Esophagus muscularis mucosa (tissue), 4 donors: ENCODE results near the gene KNSTRN. TPM values are rescaled to one million over a fixed set of nuclear protein-coding genes. Genes with fewer than 3 reads are reported as not detected.

Experiments
- DNase-seq: peaks from one replicate; pipeline ENCODE4 v3.0.0-alpha.2; 2017; ENCODE audit errors: extremely low spot score
- H3K27ac ChIP-seq, 4 donors: fragments of 200-600 bp; sonication (generic); replicated peaks in 1 of 4; 1 replicate in 3 of 4; 2 replicates in 1 of 4; pipeline ENCODE4 v1.5.1; 2016 to 2019; ENCODE audit warnings: mild to moderate bottlenecking in 1 of 4
- H3K27me3 ChIP-seq, 4 donors: fragments of 200-600 bp; sonication (generic); one replicate each; pipeline versions ENCODE4 v1.5.1 to v1.6.0; 2016 to 2019
- H3K36me3 ChIP-seq, 4 donors: fragments of 200-600 bp; sonication (generic); one replicate each; pipeline ENCODE4 v1.5.1; 2016 to 2019
- H3K4me1 ChIP-seq, 4 donors: fragments of 200-600 bp; sonication (generic); one replicate each; pipeline ENCODE4 v1.5.1; 2016 to 2019
- H3K4me3 ChIP-seq, 4 donors: fragments of 200-600 bp; sonication (generic); 1 replicate in 2 of 4; 2 replicates in 2 of 4; pipeline ENCODE4 v1.5.1; 2016 to 2019; ENCODE audit warnings: mild to moderate bottlenecking in 4 of 4, moderate library complexity in 1 of 4
- H3K9me3 ChIP-seq, 4 donors: fragments of 200-600 bp; sonication (generic); 1 replicate in 3 of 4; 2 replicates in 1 of 4; pipeline ENCODE4 v1.5.1; 2016 to 2019
- CTCF ChIP-seq, 3 experiments: fragments of 200-600 bp in 2 of 3; fragments of 450-650 bp in 1 of 3; sonication (generic) in 2 of 3; IDR thresholded peaks; one replicate each; pipeline ENCODE4 v1.5.1; 2017 to 2019; ENCODE audit warnings: antibody characterized with exemption in 3 of 3, mild to moderate bottlenecking in 2 of 3, moderate library complexity in 1 of 3
- EP300 ChIP-seq: sonication (generic); formaldehyde crosslinking; IDR thresholded peaks from one replicate; pipeline ENCODE4 v1.6.1; 2017; ENCODE audit warnings: antibody characterized with exemption
- POLR2A ChIP-seq: fragments of 450-650 bp; IDR thresholded peaks from one replicate; pipeline ENCODE4 v1.6.1; 2017; ENCODE audit warnings: antibody characterized with exemption, moderate library complexity, mild to moderate bottlenecking, low read depth
- POLR2AphosphoS5 ChIP-seq, 2 donors: sonication (generic); formaldehyde crosslinking; IDR thresholded peaks; one replicate each; pipeline ENCODE4 v1.6.1; 2017; ENCODE audit warnings: antibody characterized with exemption in 2 of 2
- WGBS: methylation state at CpG from one replicate; pipeline ENCODE4 v1.1.5; 2018; 5-methylcytosine and 5-hydroxymethylcytosine counted together
- intact Hi-C: fragments of 100-400 bp; cut with DNase I; formaldehyde crosslinking; loops from one replicate; pipeline ENCODE4 v1.15.1; 2023
- total RNA-seq, 4 donors: library from RNA; depleted of rRNA; stranded (reverse); fragments of >200 nt; gene quantifications; one replicate each; pipeline versions ENCODE4 v1.1.0 to v1.2.1, GENCODE V29; 2016

Gene KNSTRN
- total RNA-seq, 4 donors from 2014 or later = 4.6 to 15.6 (median 6.4) TPM

- peak within 1 kb of the TSS; percentile 73 to 94 (median 88) for H3K4me3 ChIP-seq
- peaks cover 9 to 34% (median 27%) of the 10 kb centered on the region in 4 donors for H3K36me3 ChIP-seq
- TF ChIP-seq POLR2A (no peak), POLR2AphosphoS5 (IDR thresholded peaks at IDR 0.05) (peak; percentile 89), EP300 (no peak), CTCF (IDR thresholded peaks at IDR 0.05) (no peak)
- peaks cover 21 to 33% (median 29%) of the 10 kb centered on the region in 4 donors for H3K4me1 ChIP-seq
- no peaks in the 10 kb centered on the region for H3K27me3 ChIP-seq
- peak; percentile 98 for DNase-seq
- intact Hi-C loops = no loop called here
- H3K27ac ChIP-seq = peak within 1 kb of the TSS; percentile 78 to 85 (median 82)
- 6% methylated on average over 17 of the region's 54 CpGs for WGBS
- no peaks in the 10 kb centered on the region for H3K9me3 ChIP-seq
Measured at GRCh38 chr15:40405501-40406381, 23.2 kb downstream of the KNSTRN start, which contains the start of gene IVD. TSS of gene IVD (plus strand) at chr15:40405795. CDS start at chr15:40405828, 33 bp downstream.

- TF ChIP-seq CTCF (IDR thresholded peaks at IDR 0.05) (no peak), POLR2A (no peak), EP300 (no peak)
- 80% methylated on average over 8 of the region's 8 CpGs for WGBS
- Histone ChIP-seq H3K9me3 (no peaks in the 10 kb centered on the region), H3K27me3 (no peaks in the 10 kb centered on the region), H3K4me3 (no peak overlapping the region), H3K27ac (no peak overlapping the region), H3K36me3 (peaks cover 19 to 52% (median 44%) of the 10 kb centered on the region in 4 donors), H3K4me1 (peaks cover 21 to 33% (median 29%) of the 10 kb centered on the region in 4 donors)
- intact Hi-C loops = no loop called here
- no peak for DNase-seq
Measured at GRCh38 chr15:40407330-40407990, 24.9 kb downstream of the KNSTRN start.

GRCh38 chr15:40409366-40409765, 26.8 kb downstream of the KNSTRN start:
- no peak for DNase-seq
- no peak overlapping the region for H3K4me3 ChIP-seq
- intact Hi-C loops = no loop called here
- H3K4me1 ChIP-seq = peaks cover 21 to 33% (median 29%) of the 10 kb centered on the region in 4 donors
- no peaks in the 10 kb centered on the region for H3K27me3 ChIP-seq
- 79% methylated on average over 3 of the region's 3 CpGs for WGBS
- no peaks in the 10 kb centered on the region for H3K9me3 ChIP-seq
- H3K36me3 ChIP-seq = peaks cover 28 to 71% (median 62%) of the 10 kb centered on the region in 4 donors
- H3K27ac ChIP-seq = no peak overlapping the region
- TF ChIP-seq POLR2AphosphoS5 (IDR thresholded peaks at IDR 0.05) (no peak), CTCF (IDR thresholded peaks at IDR 0.05) (no peak), EP300 (no peak), POLR2A (no peak)

- no peak for TF ChIP-seq POLR2AphosphoS5 (IDR thresholded peaks at IDR 0.05)
- TF ChIP-seq EP300 = no peak
- H3K4me1 ChIP-seq = peaks cover 13 to 24% (median 20%) of the 10 kb centered on the region in 4 donors
- intact Hi-C loops = no loop called here
- no peak for DNase-seq
- no peaks in the 10 kb centered on the region for H3K27me3 ChIP-seq
- 94% methylated on average over 9 of the region's 11 CpGs for WGBS
- H3K27ac ChIP-seq = no peak overlapping the region
- H3K36me3 ChIP-seq = peaks cover 38 to 82% (median 73%) of the 10 kb centered on the region in 4 donors
- H3K4me3 ChIP-seq = no peak overlapping the region
- H3K9me3 ChIP-seq = no peaks in the 10 kb centered on the region
Measured at GRCh38 chr15:40410476-40410875, 28.0 kb downstream of the KNSTRN start.

GRCh38 chr15:40412095-40412759, 29.7 kb downstream of the KNSTRN start:
- WGBS = 82% methylated on average over 7 of the region's 7 CpGs

More at GRCh38 chr15:40412095-40412759, 29.7 kb downstream of the KNSTRN start:
- no peaks in the 10 kb centered on the region for H3K9me3 ChIP-seq
- no peak overlapping the region for H3K4me3 ChIP-seq
- H3K4me1 ChIP-seq = peaks cover under 1 to 10% (median 6%) of the 10 kb centered on the region in 4 donors
- peaks cover 51 to 99% (median 87%) of the 10 kb centered on the region in 4 donors for H3K36me3 ChIP-seq
- DNase-seq = no peak
- TF ChIP-seq CTCF (IDR thresholded peaks at IDR 0.05) = no peak
- TF ChIP-seq POLR2A = no peak
- TF ChIP-seq EP300 = no peak
- no peak for TF ChIP-seq POLR2AphosphoS5 (IDR thresholded peaks at IDR 0.05)
- H3K27me3 ChIP-seq = no peaks in the 10 kb centered on the region
- no peak overlapping the region for H3K27ac ChIP-seq
- intact Hi-C loops = no loop called here
